PFSK-1 (cell line): Measurements from ENCODE around the gene FDCSP.

Experiments used
- FOXP2 ChIP-seq: optimal IDR thresholded peaks from 2 replicates; pipeline ENCODE3; 2011; ENCODE audit warnings: borderline replicate concordance, control low read depth, inconsistent platforms; ENCODE audit not compliant: insufficient read depth; ENCODE audit errors: extremely low read length, extremely low read depth
- POLR2AphosphoS5 ChIP-seq: IDR thresholded peaks from 2 replicates; pipeline ENCODE4 v1.6.1; 2012; ENCODE audit warnings: low read depth, mild to moderate bottlenecking, control low read depth, low read length, moderate library complexity
- REST ChIP-seq, 2 experiments: IDR thresholded peaks; 2 replicates each; pipeline versions ENCODE4 v1.6.1 to v1.8.0; 2011 to 2012; ENCODE audit warnings: low read depth in 2 of 2, low read length in 2 of 2, control low read depth in 1 of 2, inconsistent platforms in 1 of 2, mild to moderate bottlenecking in 1 of 2, moderate library complexity in 1 of 2; ENCODE audit not compliant: insufficient read depth in 1 of 2
- SIN3A ChIP-seq: IDR thresholded peaks from 2 replicates; pipeline ENCODE4 v1.6.1; 2012; ENCODE audit warnings: mild to moderate bottlenecking, low read length, moderate library complexity, borderline replicate concordance; ENCODE audit not compliant: insufficient read depth
- TAF1 ChIP-seq: IDR thresholded peaks from 2 replicates; pipeline ENCODE4 v1.6.1; 2012; ENCODE audit warnings: low read length, control low read depth, borderline replicate concordance; ENCODE audit not compliant: insufficient read depth

FDCSP gene

DNA sequence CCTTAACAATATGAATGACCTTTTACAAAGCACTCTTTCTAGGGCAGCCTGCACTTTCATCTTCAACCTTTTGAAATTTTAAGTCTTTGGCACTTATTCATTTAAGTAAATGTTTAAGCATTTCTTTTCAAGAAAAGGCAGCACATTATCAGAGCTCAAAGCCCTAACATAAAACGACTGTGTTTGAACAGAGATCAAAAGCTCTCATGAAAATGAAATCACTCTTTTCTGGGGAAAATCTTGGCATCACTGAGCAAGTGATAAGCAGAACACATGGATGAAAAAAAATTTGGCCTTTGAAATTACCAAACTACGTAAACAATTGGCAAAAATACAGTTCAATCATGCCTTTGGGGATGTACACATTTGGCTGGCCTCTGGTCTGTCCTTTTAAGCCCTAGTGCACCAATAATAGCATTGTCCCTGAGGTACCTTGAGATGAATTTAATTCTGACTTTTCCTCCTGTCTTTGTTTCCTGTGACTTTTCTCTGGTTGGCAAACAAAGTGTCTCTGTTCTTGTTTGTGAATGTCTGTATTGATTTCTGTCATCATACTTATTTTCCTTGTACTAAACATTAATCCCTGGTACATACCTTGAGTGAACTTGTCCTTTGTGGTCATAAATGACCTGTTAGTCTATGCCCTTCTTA is 43.3 kb upstream of the FDCSP start:
- no peak for TF ChIP-seq SIN3A
- TF ChIP-seq REST (IDR thresholded peaks at IDR 0.05; ENCODE audit: insufficient read depth in 1 of 2, low read depth in 2 of 2, low read length in 2 of 2), result no peak
- TF ChIP-seq TAF1, result no peak
- TF ChIP-seq FOXP2, result no peak
- TF ChIP-seq POLR2AphosphoS5, result no peak

DNA sequence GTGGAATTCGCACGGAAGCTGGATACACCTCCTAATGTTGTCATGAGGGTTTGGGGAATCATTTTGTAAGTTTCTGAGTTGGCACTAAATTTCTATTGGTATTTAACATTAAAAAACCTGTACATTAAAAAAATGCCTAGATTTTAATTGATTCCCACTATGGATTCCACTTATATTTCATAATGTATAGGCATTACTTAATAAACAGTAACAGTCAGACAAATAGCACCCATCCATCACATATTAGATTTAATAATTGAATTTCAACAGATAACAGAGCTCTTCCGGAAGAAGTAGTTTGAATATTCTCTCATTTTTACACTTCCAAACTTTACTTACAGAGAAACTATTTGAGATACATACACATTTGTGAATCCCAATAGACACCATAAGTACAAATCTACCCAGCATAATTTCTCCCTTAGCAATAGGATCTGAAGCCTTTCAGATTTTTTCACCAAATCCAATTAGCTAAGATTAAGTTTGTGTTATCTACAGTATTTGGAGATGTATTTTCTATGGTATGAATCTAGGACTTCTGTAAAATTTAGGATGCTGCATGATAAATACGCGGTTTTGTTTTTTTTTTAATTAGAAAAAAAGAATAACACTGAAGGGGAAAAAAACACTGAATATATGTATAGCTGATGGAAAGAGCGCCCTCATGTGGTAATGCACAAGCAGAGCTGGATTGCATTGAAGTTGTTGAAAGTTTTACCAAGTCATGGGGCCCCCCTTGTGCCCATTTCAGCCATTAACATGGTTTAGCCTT is 42.6 kb upstream of the FDCSP start:
- no peak for TF ChIP-seq REST (IDR thresholded peaks at IDR 0.05; ENCODE audit: insufficient read depth in 1 of 2, low read depth in 2 of 2, low read length in 2 of 2)
- TF ChIP-seq TAF1, result no peak
- TF ChIP-seq POLR2AphosphoS5, result no peak
- no peak for TF ChIP-seq FOXP2
- TF ChIP-seq SIN3A, result no peak

GRCh38 chr4:70183940-70184246 is 42.0 kb upstream of the FDCSP start:
- TF ChIP-seq REST (IDR thresholded peaks at IDR 0.05; ENCODE audit: insufficient read depth in 1 of 2, low read depth in 2 of 2, low read length in 2 of 2) (no peak), SIN3A (no peak), FOXP2 (no peak), TAF1 (no peak), POLR2AphosphoS5 (no peak)

DNA sequence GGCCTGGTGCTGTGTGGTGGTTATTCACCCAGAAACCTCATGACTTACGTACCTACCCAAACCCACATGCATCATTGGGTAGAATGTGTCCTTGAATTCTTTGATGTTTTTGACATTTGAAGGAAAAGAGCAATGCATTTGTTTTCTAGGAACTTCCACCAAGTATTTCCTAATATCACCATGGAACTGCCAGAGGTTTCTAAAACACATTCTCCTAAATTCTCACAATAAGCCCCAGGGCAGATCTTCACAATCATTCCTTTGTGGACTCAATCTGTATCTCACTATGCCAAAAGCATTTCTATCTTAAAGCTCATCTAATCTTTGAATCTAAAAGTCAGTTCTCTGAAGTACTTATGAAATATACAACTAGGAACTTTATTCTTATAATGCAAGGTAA is 38.7 kb upstream of the FDCSP start:
- TF ChIP-seq FOXP2 (no peak), SIN3A (no peak), REST (IDR thresholded peaks at IDR 0.05; ENCODE audit: insufficient read depth in 1 of 2, low read depth in 2 of 2, low read length in 2 of 2) (no peak)

DNA sequence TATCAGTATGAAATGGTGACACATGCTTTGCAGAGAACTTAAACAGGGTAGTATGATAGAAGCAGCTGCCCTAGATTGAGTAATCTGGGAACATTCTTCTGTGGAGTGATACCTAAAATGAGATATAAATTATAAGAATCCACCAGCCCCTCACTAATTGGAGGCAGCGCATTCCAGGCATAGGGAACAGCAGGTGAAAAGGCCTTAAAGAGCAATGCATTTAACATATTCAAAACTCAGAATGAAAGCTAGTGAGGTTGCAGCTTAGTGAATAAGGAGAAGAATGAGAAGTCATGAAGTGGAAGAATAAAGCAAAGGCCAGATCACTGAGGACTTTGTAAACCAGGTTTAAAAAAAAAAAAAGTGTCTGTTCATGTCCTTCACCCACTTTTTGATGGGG is 35.3 kb upstream of the FDCSP start:
- TF ChIP-seq SIN3A (no peak), REST (IDR thresholded peaks at IDR 0.05; ENCODE audit: insufficient read depth in 1 of 2, low read depth in 2 of 2, low read length in 2 of 2) (no peak), TAF1 (no peak), FOXP2 (no peak), POLR2AphosphoS5 (no peak)
